ENCODE data around the gene PKP4. TPM values are rescaled to one million over a fixed set of nuclear protein-coding genes. Genes with fewer than 3 reads are reported as not detected.

PKP4 gene
- total and polyA plus RNA-seq, 11 donors = 17.6 to 66.7 (median 49.0) TPM

DNA sequence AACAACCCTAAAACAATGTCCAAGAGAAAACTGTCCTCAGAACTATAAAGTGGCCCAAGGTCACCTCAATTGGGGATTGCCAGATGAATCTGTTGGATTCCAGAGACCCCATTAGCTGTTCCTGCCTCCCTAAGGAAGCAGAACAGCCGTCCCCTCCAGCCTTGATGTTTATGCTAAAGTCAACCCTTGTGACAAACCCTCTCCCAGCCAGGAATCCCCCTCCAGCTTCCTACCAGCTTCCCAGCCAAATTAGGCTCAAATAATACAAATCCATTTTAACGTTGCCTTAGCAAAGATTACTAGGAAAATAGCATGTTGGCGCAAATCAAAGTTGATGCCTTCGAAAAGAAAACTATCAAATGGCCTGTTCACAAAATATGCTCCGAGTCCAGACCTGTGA, 232.6 kb downstream of the PKP4 start:
- Histone ChIP-seq H3K4me1 (peaks cover 0 to 14% (median 5%) of the 10 kb centered on the region in 12 donors), H3K4me3 (no peak overlapping the region), H3K27me3 (no peaks in the 10 kb centered on the region), H3K27ac (no peak overlapping the region), H3K36me3 (no peaks in the 10 kb centered on the region), H3K9me3 (no peaks in the 10 kb centered on the region)
- WGBS, 4 donors = 73 to 87% (median 77%) methylated on average over 5 of the region's 5 CpGs
- ATAC-seq = no peak
- no peak for TF ChIP-seq POLR2A (IDR thresholded peaks at IDR 0.05)
- TF ChIP-seq, protein P1, sequence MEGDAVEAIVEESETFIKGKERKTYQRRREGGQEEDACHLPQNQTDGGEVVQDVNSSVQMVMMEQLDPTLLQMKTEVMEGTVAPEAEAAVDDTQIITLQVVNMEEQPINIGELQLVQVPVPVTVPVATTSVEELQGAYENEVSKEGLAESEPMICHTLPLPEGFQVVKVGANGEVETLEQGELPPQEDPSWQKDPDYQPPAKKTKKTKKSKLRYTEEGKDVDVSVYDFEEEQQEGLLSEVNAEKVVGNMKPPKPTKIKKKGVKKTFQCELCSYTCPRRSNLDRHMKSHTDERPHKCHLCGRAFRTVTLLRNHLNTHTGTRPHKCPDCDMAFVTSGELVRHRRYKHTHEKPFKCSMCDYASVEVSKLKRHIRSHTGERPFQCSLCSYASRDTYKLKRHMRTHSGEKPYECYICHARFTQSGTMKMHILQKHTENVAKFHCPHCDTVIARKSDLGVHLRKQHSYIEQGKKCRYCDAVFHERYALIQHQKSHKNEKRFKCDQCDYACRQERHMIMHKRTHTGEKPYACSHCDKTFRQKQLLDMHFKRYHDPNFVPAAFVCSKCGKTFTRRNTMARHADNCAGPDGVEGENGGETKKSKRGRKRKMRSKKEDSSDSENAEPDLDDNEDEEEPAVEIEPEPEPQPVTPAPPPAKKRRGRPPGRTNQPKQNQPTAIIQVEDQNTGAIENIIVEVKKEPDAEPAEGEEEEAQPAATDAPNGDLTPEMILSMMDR (IDR thresholded peaks at IDR 0.05) = no peak
- intact Hi-C loops (cut with DNase I) = no loop called here
- no peak for DNase-seq

DNA sequence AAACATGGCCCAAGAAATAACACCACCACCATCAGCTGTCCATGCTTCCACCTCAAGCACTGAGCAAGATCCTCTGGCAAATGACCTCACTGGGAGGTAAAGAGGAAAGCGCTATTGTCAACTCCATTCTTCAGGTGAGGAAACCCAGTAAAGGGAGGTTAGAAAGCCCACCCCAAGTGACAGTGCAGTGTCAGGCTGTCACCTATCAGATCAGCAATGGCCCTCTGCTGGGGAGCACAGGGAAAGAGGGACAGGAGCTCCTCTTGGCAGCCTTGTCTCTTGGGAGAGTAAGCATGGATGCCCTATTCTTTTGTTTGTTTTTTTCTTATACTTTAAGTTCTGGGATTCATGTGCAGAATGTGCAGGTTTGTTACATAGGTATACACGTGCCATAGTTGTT, 234.1 kb downstream of the PKP4 start:
- Histone ChIP-seq H3K36me3 (no peaks in the 10 kb centered on the region), H3K27ac (no peak overlapping the region), H3K4me1 (peaks cover 0 to 12% (median 5%) of the 10 kb centered on the region in 12 donors), H3K9me3 (no peaks in the 10 kb centered on the region), H3K27me3 (no peaks in the 10 kb centered on the region), H3K4me3 (no peak overlapping the region)
- ATAC-seq (no peak), DNase-seq (no peak)
- intact Hi-C loops (cut with DNase I) = no loop called here
- WGBS, 4 donors = 96 to 100% (median 97%) methylated on average over 2 of the region's 2 CpGs
- no peak for TF ChIP-seq POLR2A (IDR thresholded peaks at IDR 0.05)
- TF ChIP-seq, protein P1 (IDR thresholded peaks at IDR 0.05) = no peak

DNA sequence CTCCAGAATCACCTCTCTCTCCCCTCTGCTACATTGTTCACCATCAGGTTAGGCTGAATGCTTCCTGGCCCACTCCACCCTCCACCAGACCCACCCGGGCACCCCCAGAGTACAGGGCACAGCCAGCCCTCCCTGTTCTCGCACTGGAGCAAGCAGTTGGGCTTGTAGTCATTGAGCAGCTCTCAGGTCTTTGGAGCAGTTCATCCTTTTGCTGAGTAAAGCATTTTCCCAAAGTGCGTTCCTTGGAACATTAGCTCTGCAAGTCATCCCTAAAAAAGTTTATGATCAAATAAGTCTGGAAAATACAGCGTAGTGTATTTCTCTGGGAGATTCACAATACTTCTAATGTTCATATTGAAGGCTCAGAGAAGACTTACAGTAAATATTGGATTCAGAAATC, 234.9 kb downstream of the PKP4 start:
- no peak for DNase-seq
- no peaks in the 10 kb centered on the region for H3K36me3 ChIP-seq
- no peak overlapping the region for H3K27ac ChIP-seq
- peaks cover 0 to 5% (median 0%) of the 10 kb centered on the region in 12 donors for H3K9me3 ChIP-seq
- no peaks in the 10 kb centered on the region for H3K27me3 ChIP-seq
- H3K4me1 ChIP-seq = peaks cover 0 to 5% (median 0%) of the 10 kb centered on the region in 12 donors
- H3K4me3 ChIP-seq = no peak overlapping the region
- intact Hi-C loops (cut with DNase I) = no loop called here
- no peak for TF ChIP-seq POLR2A (IDR thresholded peaks at IDR 0.05)
- TF ChIP-seq, protein P1 (IDR thresholded peaks at IDR 0.05) = no peak
- 95 to 96% (median 96%) methylated on average over 4 of the region's 4 CpGs for WGBS, 4 donors
- ATAC-seq = no peak

DNA sequence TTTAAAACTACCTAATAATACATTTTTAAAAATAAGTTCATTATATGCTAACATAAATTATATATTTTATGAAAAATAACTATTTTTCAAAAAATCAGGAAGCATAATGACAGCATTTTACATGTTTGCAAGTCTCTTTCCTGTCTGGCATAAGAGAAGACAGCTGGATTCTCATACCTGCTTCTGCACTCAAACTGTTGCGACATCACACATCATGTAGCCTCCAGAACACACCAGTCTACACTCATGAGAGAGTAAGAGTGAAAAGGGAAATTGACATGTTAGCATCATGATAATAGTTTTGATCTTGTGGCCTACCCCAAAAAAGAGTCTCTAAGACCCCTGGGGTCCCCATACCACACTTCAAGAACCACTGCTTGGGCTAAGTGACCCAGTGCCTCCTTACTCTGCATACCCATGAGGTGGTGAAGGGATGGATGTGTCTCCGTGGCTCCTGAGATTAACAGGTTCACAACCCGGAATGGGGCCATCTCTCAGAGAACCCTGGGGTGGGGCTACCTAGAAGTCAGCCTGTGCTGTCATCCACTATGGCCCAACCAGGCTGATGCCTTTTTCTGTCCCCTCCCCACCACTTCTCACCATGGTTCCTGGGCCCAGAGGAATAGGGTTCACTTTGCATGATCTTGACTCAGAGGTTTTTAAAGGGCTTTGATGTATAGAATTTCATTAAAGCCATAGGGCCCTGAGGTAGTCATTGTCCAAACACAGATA, 235.8 kb downstream of the PKP4 start:
- Histone ChIP-seq H3K4me3 (no peak overlapping the region), H3K27ac (no peak overlapping the region), H3K36me3 (no peaks in the 10 kb centered on the region), H3K27me3 (no peaks in the 10 kb centered on the region), H3K4me1 (no peaks in the 10 kb centered on the region), H3K9me3 (peaks cover 0 to 14% (median 0%) of the 10 kb centered on the region in 12 donors)
- ATAC-seq (no peak), DNase-seq (no peak)
- intact Hi-C loops (cut with DNase I) = no loop called here
- 90 to 96% (median 93%) methylated on average over 3 of the region's 3 CpGs for WGBS, 4 donors
- TF ChIP-seq POLR2A (IDR thresholded peaks at IDR 0.05) = no peak
- TF ChIP-seq, protein P1 (IDR thresholded peaks at IDR 0.05) = no peak
